Tibial nerve (tissue), 4 donors: Measurements from ENCODE around the gene EBF3. TPM values are rescaled to one million over a fixed set of nuclear protein-coding genes. Genes with fewer than 3 reads are reported as not detected.

Experiments
- DNase-seq, 2 donors: peaks; one replicate each; pipeline ENCODE4 v3.0.0-alpha.2; 2019; ENCODE audit warnings: low spot score in 2 of 2
- H3K27ac ChIP-seq, 4 donors: fragments of 200-600 bp; sonication (generic) in 3 of 4; one replicate each; pipeline ENCODE4 v1.5.1; 2017 to 2019; ENCODE audit warnings: mild to moderate bottlenecking in 1 of 4
- H3K27me3 ChIP-seq, 2 donors: fragments of 200-600 bp; sonication (generic) in 1 of 2; one replicate each; pipeline versions ENCODE4 v1.5.1 to v1.6.0; 2017 to 2019
- H3K36me3 ChIP-seq, 3 donors: fragments of 200-600 bp; sonication (generic); one replicate each; pipeline ENCODE4 v1.5.1; 2018 to 2019
- H3K4me1 ChIP-seq, 4 donors: fragments of 200-600 bp; sonication (generic) in 3 of 4; one replicate each; pipeline ENCODE4 v1.5.1; 2017 to 2019
- H3K4me3 ChIP-seq, 4 donors: fragments of 200-600 bp; sonication (generic) in 3 of 4; one replicate each; pipeline ENCODE4 v1.5.1; 2017 to 2019; ENCODE audit warnings: mild to moderate bottlenecking in 1 of 4, moderate library complexity in 1 of 4
- H3K9me3 ChIP-seq, 4 donors: fragments of 200-600 bp; sonication (generic) in 3 of 4; one replicate each; pipeline ENCODE4 v1.5.1; 2017 to 2019
- CTCF ChIP-seq, 5 experiments: fragments of 200-600 bp in 3 of 5; fragments of 450-650 bp in 2 of 5; sonication (generic) in 3 of 5; IDR thresholded peaks; one replicate each; pipeline ENCODE4 v1.5.1; 2016 to 2019; ENCODE audit warnings: antibody characterized with exemption in 5 of 5, mild to moderate bottlenecking in 3 of 5, moderate library complexity in 2 of 5
- EP300 ChIP-seq, 2 donors: sonication (generic); formaldehyde crosslinking; IDR thresholded peaks; one replicate each; pipeline ENCODE4 v1.6.1; 2017; ENCODE audit warnings: antibody characterized with exemption in 2 of 2, mild to moderate bottlenecking in 1 of 2
- POLR2A ChIP-seq, 2 donors: fragments of 450-650 bp; IDR thresholded peaks; one replicate each; pipeline ENCODE4 v1.6.1; 2017; ENCODE audit warnings: antibody characterized with exemption in 2 of 2, mild to moderate bottlenecking in 2 of 2, moderate library complexity in 2 of 2
- WGBS, 2 donors: methylation state at CpG; one replicate each; pipeline ENCODE4 v1.1.5; 2018; 5-methylcytosine and 5-hydroxymethylcytosine counted together
- total RNA-seq, 4 donors: library from RNA; depleted of rRNA; stranded (reverse); fragments of >200 nt; gene quantifications; one replicate each; pipeline ENCODE4 v1.1.0, GENCODE V29; 2016

Gene EBF3
- total RNA-seq, 4 donors from 2014 or later: 27.3 to 41.0 (median 31.2) TPM

- no peak for DNase-seq
- no peaks in the 10 kb centered on the region for H3K27me3 ChIP-seq
- H3K9me3 ChIP-seq: peaks cover 0 to 37% (median 0%) of the 10 kb centered on the region in 4 donors
- TF ChIP-seq CTCF (IDR thresholded peaks at IDR 0.05) (no peak), EP300 (IDR thresholded peaks at IDR 0.05) (no peak), POLR2A (IDR thresholded peaks at IDR 0.05) (no peak)
- 72 to 81% methylated on average over 6 to 8 of the region's 14 CpGs for WGBS, 2 donors
- H3K4me1 ChIP-seq: no peaks in the 10 kb centered on the region
- H3K36me3 ChIP-seq: no peaks in the 10 kb centered on the region
- no peak overlapping the region for H3K27ac ChIP-seq
- H3K4me3 ChIP-seq: no peak overlapping the region
Observed at GRCh38 chr10:129796710-129797420, 167.2 kb downstream of the EBF3 start.

GRCh38 chr10:129793996-129794395, 170.1 kb downstream of the EBF3 start:
- WGBS, 2 donors: 94% methylated on average over 22 of the region's 22 CpGs
- no peak for TF ChIP-seq CTCF (IDR thresholded peaks at IDR 0.05)
- no peak for TF ChIP-seq EP300 (IDR thresholded peaks at IDR 0.05)
- TF ChIP-seq POLR2A (IDR thresholded peaks at IDR 0.05): no peak
- no peak overlapping the region for H3K27ac ChIP-seq
- DNase-seq: no peak
- no peaks in the 10 kb centered on the region for H3K27me3 ChIP-seq
- no peaks in the 10 kb centered on the region for H3K36me3 ChIP-seq
- peaks cover 0 to 9% (median 0%) of the 10 kb centered on the region in 4 donors for H3K4me1 ChIP-seq
- H3K4me3 ChIP-seq: no peak overlapping the region
- peaks cover 0 to 49% (median 0%) of the 10 kb centered on the region in 4 donors for H3K9me3 ChIP-seq

- TF ChIP-seq EP300 (IDR thresholded peaks at IDR 0.05) (no peak), CTCF (IDR thresholded peaks at IDR 0.05) (no peak), POLR2A (IDR thresholded peaks at IDR 0.05) (no peak)
- H3K27ac ChIP-seq: no peak overlapping the region
- DNase-seq: no peak
- 84 to 87% methylated on average over 6 of the region's 6 CpGs for WGBS, 2 donors
- peaks cover 0 to 9% (median 0%) of the 10 kb centered on the region in 4 donors for H3K4me1 ChIP-seq
- no peaks in the 10 kb centered on the region for H3K27me3 ChIP-seq
- H3K36me3 ChIP-seq: no peaks in the 10 kb centered on the region
- no peak overlapping the region for H3K4me3 ChIP-seq
- H3K9me3 ChIP-seq: peaks cover 0 to 50% (median 0%) of the 10 kb centered on the region in 4 donors
Observed at GRCh38 chr10:129793479-129793878, 170.6 kb downstream of the EBF3 start.

GRCh38 chr10:129792864-129793263, 171.2 kb downstream of the EBF3 start:
- no peaks in the 10 kb centered on the region for H3K36me3 ChIP-seq
- DNase-seq: no peak
- H3K4me1 ChIP-seq: peaks cover 0 to 9% (median 0%) of the 10 kb centered on the region in 4 donors
- no peak overlapping the region for H3K27ac ChIP-seq
- TF ChIP-seq CTCF (IDR thresholded peaks at IDR 0.05) (no peak), EP300 (IDR thresholded peaks at IDR 0.05) (no peak), POLR2A (IDR thresholded peaks at IDR 0.05) (no peak)
- no peak overlapping the region for H3K4me3 ChIP-seq
- 91% methylated on average over 10 of the region's 10 CpGs for WGBS, 2 donors
- H3K9me3 ChIP-seq: peaks cover 0 to 48% (median 0%) of the 10 kb centered on the region in 4 donors
- no peaks in the 10 kb centered on the region for H3K27me3 ChIP-seq

- Histone ChIP-seq H3K4me3 (no peak overlapping the region), H3K36me3 (no peaks in the 10 kb centered on the region), H3K4me1 (peaks cover 0 to 9% (median 0%) of the 10 kb centered on the region in 4 donors), H3K9me3 (peaks cover 0 to 55% (median 0%) of the 10 kb centered on the region in 4 donors), H3K27ac (no peak overlapping the region), H3K27me3 (no peaks in the 10 kb centered on the region)
- WGBS, 2 donors: 80 to 82% methylated on average over 7 of the region's 7 CpGs
- DNase-seq: no peak
- TF ChIP-seq EP300 (IDR thresholded peaks at IDR 0.05) (no peak), POLR2A (IDR thresholded peaks at IDR 0.05) (no peak), CTCF (IDR thresholded peaks at IDR 0.05) (no peak)
Observed at GRCh38 chr10:129792141-129792540, 171.9 kb downstream of the EBF3 start.
